Measurements from ENCODE around the gene IL19.

IL19 gene

DNA sequence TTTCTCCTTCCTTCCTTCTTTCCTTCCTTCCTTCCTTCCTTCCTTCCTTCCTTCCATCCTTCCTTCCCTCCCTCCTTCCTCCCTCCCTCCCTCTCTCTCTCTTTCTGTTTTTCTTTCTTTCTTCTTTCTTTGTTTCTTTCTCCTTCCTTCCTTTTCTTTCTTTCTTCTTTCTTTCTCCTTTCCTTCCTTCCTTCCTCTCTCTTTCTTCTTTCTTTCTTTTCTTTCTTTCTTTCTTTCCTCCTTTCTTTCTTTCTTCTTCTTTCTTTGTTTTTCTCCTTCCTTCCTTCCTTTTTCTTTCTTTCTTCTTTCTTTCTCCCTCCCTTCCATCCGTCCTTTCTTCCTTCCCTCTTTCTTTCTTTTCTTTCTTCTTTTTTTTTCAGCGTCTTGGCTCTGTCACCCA is 18.1 kb upstream of the IL19 start (continued):
- no peak for TF ChIP-seq CSDC2 (CRISPR knock-in tag; IDR thresholded peaks at IDR 0.05)

DNA sequence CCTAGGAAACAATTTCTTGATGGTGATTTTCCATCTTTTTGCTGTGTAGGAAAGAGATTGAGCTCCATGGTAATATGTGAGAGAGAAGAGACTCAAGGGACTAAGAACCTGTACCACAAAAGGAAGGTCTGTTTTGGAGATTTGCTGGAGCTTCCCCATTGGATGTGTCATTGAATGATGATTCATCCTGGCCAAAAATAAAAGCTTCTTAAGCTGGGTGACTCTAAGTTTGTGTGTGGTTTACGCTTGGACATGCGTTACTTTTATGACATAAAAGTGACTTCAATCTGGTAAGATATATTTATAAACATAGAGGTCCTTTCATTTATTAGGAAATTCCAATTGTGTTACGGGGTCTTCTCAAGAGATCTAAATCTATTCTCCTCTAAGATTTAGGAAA is 17.4 kb upstream of the IL19 start:
- TF ChIP-seq OSR1 (CRISPR knock-in tag; IDR thresholded peaks at IDR 0.05) (no peak), BACH2 (CRISPR knock-in tag; IDR thresholded peaks at IDR 0.05; ENCODE audit: borderline replicate concordance) (no peak), RARB (CRISPR knock-in tag; IDR thresholded peaks at IDR 0.05) (no peak), ZC3H10 (CRISPR knock-in tag; IDR thresholded peaks at IDR 0.05) (no peak), SNAI2 (CRISPR knock-in tag; IDR thresholded peaks at IDR 0.05) (no peak), PPARA (CRISPR knock-in tag; IDR thresholded peaks at IDR 0.05; ENCODE audit: borderline replicate concordance) (no peak), ZFP30 (CRISPR knock-in tag; IDR thresholded peaks at IDR 0.05) (no peak), GLIS3 (CRISPR knock-in tag; IDR thresholded peaks at IDR 0.05) (no peak), CSDC2 (CRISPR knock-in tag; IDR thresholded peaks at IDR 0.05) (no peak), TOX (CRISPR knock-in tag; IDR thresholded peaks at IDR 0.05; ENCODE audit: borderline replicate concordance) (no peak), ESRRG (CRISPR knock-in tag; IDR thresholded peaks at IDR 0.05) (no peak), ZNF565 (CRISPR knock-in tag; conservative IDR thresholded peaks at IDR 0.05; ENCODE audit: low read depth) (no peak), TCF4 (CRISPR knock-in tag; IDR thresholded peaks at IDR 0.05; ENCODE audit: borderline replicate concordance) (no peak), ARNTL (CRISPR knock-in tag; IDR thresholded peaks at IDR 0.05; ENCODE audit: borderline replicate concordance, low read depth) (no peak)
- TF ChIP-seq, protein P1, sequence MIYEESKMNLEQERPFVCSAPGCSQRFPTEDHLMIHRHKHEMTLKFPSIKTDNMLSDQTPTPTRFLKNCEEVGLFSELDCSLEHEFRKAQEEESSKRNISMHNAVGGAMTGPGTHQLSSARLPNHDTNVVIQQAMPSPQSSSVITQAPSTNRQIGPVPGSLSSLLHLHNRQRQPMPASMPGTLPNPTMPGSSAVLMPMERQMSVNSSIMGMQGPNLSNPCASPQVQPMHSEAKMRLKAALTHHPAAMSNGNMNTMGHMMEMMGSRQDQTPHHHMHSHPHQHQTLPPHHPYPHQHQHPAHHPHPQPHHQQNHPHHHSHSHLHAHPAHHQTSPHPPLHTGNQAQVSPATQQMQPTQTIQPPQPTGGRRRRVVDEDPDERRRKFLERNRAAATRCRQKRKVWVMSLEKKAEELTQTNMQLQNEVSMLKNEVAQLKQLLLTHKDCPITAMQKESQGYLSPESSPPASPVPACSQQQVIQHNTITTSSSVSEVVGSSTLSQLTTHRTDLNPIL (CRISPR knock-in tag; IDR thresholded peaks at IDR 0.05; ENCODE audit: low read depth): no peak
- TF ChIP-seq, protein P2, sequence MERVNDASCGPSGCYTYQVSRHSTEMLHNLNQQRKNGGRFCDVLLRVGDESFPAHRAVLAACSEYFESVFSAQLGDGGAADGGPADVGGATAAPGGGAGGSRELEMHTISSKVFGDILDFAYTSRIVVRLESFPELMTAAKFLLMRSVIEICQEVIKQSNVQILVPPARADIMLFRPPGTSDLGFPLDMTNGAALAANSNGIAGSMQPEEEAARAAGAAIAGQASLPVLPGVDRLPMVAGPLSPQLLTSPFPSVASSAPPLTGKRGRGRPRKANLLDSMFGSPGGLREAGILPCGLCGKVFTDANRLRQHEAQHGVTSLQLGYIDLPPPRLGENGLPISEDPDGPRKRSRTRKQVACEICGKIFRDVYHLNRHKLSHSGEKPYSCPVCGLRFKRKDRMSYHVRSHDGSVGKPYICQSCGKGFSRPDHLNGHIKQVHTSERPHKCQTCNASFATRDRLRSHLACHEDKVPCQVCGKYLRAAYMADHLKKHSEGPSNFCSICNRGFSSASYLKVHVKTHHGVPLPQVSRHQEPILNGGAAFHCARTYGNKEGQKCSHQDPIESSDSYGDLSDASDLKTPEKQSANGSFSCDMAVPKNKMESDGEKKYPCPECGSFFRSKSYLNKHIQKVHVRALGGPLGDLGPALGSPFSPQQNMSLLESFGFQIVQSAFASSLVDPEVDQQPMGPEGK (CRISPR knock-in tag; IDR thresholded peaks at IDR 0.05; ENCODE audit: borderline replicate concordance): no peak
- TF ChIP-seq, protein P3, sequence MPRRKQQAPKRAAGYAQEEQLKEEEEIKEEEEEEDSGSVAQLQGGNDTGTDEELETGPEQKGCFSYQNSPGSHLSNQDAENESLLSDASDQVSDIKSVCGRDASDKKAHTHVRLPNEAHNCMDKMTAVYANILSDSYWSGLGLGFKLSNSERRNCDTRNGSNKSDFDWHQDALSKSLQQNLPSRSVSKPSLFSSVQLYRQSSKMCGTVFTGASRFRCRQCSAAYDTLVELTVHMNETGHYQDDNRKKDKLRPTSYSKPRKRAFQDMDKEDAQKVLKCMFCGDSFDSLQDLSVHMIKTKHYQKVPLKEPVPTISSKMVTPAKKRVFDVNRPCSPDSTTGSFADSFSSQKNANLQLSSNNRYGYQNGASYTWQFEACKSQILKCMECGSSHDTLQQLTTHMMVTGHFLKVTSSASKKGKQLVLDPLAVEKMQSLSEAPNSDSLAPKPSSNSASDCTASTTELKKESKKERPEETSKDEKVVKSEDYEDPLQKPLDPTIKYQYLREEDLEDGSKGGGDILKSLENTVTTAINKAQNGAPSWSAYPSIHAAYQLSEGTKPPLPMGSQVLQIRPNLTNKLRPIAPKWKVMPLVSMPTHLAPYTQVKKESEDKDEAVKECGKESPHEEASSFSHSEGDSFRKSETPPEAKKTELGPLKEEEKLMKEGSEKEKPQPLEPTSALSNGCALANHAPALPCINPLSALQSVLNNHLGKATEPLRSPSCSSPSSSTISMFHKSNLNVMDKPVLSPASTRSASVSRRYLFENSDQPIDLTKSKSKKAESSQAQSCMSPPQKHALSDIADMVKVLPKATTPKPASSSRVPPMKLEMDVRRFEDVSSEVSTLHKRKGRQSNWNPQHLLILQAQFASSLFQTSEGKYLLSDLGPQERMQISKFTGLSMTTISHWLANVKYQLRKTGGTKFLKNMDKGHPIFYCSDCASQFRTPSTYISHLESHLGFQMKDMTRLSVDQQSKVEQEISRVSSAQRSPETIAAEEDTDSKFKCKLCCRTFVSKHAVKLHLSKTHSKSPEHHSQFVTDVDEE (CRISPR knock-in tag; IDR thresholded peaks at IDR 0.05): no peak
- TF ChIP-seq, protein P4, sequence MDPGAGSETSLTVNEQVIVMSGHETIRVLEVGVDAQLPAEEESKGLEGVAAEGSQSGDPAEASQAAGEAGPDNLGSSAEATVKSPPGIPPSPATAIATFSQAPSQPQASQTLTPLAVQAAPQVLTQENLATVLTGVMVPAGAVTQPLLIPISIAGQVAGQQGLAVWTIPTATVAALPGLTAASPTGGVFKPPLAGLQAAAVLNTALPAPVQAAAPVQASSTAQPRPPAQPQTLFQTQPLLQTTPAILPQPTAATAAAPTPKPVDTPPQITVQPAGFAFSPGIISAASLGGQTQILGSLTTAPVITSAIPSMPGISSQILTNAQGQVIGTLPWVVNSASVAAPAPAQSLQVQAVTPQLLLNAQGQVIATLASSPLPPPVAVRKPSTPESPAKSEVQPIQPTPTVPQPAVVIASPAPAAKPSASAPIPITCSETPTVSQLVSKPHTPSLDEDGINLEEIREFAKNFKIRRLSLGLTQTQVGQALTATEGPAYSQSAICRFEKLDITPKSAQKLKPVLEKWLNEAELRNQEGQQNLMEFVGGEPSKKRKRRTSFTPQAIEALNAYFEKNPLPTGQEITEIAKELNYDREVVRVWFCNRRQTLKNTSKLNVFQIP (CRISPR knock-in tag; IDR thresholded peaks at IDR 0.05; ENCODE audit: borderline replicate concordance, low read depth): no peak
- TF ChIP-seq, protein P5, sequence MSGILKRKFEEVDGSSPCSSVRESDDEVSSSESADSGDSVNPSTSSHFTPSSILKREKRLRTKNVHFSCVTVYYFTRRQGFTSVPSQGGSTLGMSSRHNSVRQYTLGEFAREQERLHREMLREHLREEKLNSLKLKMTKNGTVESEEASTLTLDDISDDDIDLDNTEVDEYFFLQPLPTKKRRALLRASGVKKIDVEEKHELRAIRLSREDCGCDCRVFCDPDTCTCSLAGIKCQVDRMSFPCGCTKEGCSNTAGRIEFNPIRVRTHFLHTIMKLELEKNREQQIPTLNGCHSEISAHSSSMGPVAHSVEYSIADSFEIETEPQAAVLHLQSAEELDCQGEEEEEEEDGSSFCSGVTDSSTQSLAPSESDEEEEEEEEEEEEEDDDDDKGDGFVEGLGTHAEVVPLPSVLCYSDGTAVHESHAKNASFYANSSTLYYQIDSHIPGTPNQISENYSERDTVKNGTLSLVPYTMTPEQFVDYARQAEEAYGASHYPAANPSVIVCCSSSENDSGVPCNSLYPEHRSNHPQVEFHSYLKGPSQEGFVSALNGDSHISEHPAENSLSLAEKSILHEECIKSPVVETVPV (CRISPR knock-in tag; IDR thresholded peaks at IDR 0.05): no peak
- ATAC-seq: no peak

DNA sequence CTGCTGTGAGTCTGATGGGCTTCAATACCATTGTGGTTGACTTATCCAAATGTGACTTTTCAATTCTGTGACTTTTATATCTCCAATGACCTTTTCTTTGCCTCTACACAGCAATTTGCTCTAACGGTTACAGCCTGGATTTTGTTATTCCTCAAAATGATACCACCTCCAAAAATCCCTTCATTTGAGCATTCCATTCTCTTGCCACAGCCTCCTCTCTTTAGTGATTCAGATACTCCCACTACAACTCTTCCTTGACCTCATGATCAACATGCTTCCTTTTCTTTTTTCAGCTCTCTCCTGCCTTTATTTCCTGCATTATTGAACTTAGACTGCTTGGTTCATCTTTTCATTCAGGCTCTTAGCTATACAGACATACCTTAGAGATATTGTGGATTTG is 16.6 kb upstream of the IL19 start:
- ATAC-seq: no peak
- TF ChIP-seq ARNTL (CRISPR knock-in tag; IDR thresholded peaks at IDR 0.05; ENCODE audit: borderline replicate concordance, low read depth) (no peak), ZNF565 (CRISPR knock-in tag; conservative IDR thresholded peaks at IDR 0.05; ENCODE audit: low read depth) (no peak), BACH2 (CRISPR knock-in tag; IDR thresholded peaks at IDR 0.05; ENCODE audit: borderline replicate concordance) (no peak)
- TF ChIP-seq, protein P5 (CRISPR knock-in tag; IDR thresholded peaks at IDR 0.05): no peak
- TF ChIP-seq, protein P4 (CRISPR knock-in tag; IDR thresholded peaks at IDR 0.05; ENCODE audit: borderline replicate concordance, low read depth): no peak
